GM21529 (cell line): ENCODE results near the gene OCIAD1.
"Not testable (repeated sequence)": the region's sequence is repeated elsewhere in the genome, so short reads cannot be mapped to it uniquely, and the experiment has no call there.

Experiments
- ATAC-seq: cut with Tn5 transposase; IDR thresholded peaks from one replicate; pipeline ENCODE4 v1.9.1; 2021; ENCODE audit not compliant: unreplicated experiment

The OCIAD1 gene

DNA sequence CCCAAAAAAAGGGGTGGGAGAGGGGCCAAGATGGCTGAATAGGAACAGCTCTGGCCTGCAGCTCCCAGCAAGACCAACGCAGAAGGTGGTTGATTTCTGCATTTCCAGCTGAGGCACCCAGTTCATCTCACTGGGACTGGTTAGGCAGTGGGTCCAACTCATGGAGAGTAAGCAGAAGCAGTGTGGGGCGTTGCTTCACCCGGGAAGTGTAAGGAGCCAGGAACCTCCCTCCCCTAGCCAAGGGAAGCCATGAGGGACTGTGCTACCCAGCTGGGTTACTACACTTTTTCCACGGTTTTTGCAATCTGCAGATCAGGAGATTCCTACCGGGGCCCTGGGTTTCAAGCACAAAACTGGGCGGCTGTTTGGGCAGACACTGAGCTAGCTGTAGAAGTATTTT, 13.9 kb upstream of the OCIAD1 start:
- ATAC-seq, result no peak

DNA sequence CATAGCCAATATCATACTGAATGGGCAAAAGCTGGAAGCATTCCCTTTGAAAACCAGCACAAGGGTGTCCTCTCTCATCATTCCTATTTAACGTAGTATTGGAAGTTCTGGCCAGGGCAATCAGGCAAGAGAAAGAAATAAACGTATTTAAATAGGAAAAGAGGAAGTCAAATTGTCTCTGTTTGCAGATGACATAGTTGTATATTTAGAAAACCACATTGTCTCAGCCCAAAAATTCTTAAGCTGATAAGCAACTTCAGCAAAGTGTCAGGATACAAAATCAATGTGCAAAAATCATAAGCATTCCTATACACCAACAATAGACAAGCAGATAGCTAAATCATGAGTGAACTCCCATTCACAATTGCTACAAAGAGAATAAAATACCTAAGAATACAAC, 9.5 kb upstream of the OCIAD1 start:
- ATAC-seq, result not testable (repeated sequence)

DNA sequence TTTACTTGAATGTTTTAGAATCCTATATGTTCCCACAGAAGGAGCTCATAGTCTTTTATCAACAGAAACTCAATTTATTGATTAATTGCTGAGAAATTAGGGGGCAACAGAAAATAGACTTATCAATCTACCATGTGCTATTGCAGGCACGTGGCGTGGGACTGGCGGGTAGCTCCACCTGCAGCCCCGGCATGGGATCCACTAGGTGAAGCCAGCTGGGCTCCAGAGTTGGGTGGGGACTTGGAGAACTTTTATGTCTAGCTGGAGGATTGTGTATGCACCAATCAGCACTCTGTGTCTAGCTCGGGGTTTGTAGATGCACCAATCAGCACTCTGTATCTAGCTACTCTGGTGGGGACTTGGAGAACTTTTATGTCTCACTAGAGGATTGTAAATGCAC, 3.3 kb upstream of the OCIAD1 start:
- no peak for ATAC-seq

DNA sequence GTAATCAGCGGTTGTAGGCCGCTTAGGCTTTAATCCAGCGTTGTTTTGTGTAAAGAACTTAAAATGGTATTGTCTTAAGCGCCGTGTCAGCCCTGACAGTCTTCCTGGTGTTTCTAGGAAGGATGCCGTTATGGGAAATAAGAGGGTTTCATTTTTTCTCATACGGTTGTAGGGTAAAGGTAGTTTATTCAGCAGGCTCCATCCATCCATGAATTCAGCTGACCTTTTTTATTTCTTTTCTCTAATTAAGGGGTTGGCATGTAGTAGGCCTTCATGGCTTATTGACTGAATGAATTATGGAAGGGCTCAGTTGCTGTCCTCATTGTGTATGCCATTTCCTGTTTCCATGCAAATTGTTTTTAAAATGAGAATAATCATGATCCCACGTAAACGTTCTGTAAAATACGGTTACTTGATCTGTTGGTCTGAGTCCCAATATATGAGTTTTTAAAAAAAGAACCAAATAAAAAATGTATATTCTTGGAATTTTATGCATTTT, 693 bp downstream of the OCIAD1 start:
- ATAC-seq, result no peak

DNA sequence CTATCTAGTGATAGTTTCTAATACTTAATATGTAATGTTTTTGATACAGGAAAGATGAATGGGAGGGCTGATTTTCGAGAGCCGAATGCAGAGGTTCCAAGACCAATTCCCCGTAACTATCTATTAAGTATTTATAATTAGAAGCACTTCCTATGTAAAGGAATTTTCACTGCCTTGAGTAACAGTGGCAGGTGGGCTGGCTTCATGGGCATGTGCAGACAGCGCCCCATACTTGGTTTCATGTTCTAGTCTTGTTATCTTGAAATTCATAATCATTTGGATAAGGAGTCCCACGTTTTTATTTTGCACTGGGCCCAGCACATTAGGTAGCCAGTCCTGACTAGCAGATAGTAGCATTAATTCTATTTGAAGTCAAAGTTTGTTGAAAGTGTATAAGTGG, 1.7 kb downstream of the OCIAD1 start:
- ATAC-seq, result no peak

DNA sequence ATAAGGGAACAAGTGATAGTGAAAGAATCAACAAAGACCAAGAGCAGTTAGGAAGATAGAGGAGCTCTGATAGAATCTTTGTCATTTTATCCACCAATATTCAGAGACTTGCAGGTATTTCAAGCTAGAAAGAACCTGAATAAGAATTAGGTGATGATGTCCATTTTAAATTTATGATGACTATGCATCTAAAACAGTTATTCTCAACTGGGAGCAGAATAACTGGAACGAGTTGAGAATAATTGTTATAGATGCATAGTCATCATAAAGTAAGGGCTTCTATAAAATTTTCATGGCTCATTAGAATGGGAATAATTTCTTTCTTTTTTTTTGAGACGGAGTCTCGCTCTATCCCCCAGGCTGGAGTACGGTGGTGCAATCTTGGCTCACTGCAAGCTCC, 5.8 kb downstream of the OCIAD1 start:
- no peak for ATAC-seq

DNA sequence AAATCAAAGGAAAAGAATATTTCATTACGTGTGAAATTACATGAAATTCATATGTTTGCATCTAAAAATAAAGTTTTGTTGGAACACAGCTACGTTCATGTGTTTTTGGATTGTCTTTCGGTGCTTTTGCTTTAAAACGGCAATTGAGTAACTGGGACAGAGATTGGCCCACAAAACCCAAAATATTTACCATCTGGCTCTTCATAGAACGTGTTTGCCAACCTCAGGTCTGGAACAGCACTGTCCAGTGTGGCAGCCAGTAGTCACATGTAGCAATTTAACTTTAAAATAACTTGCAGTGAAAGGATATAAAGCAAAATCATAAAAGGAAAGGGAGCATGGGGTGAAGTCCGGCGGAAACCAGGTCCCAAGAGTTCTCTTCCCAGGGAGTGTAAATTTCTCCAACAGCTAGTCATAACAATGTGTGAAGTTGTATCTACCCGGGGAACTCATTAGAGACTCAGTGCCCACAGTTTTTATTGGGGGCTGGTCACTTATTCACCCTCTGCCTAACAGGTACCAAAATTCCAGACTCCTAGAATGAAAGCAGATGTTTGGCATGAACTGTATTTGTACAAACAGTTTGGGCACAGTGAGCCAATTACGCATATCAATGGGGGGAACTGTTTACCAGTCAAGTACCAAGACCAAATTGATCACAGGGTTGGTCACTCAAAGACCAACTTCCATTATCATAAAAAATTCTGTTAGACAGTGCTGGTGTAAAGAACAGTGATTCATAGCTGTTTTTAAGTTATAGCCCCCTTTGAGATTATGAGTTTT, 10.3 kb downstream of the OCIAD1 start:
- ATAC-seq, result no peak

DNA sequence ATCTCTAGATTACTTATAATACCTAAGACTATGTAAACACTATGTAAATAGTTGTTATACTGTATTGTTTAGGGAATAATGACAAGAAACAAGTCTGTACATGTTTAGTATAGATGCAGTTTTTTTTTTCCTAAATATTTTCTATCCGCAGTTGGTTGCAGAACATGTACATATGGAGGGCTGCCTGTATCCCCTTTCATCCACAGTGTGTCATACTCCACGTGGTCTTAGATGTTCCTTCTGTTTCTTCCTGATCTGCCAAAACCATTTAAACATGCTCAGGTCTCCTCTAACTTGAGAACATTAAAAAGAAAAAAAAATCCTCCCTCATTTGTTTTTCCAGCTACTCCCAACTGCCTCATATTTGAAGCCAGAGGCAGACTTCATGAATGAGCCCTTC, 14.0 kb downstream of the OCIAD1 start:
- no peak for ATAC-seq

DNA sequence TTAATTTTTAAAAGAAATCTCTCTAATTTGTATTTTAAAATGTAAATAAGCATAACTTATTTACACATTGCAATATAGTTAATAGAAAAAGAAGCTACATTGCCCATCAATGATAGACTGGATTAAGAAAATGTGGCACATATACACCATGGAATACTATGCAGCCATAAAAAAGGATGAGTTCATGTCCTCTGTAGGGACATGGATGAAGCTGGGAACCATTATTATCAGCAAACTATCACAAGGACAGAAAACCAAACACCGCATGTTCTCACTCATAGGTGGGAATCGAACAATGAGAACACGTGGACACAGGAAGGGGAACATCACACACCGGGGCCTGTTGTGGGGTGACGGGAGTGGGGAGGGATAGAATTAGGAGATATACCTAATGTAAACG, 17.9 kb downstream of the OCIAD1 start:
- not testable (repeated sequence) for ATAC-seq

DNA sequence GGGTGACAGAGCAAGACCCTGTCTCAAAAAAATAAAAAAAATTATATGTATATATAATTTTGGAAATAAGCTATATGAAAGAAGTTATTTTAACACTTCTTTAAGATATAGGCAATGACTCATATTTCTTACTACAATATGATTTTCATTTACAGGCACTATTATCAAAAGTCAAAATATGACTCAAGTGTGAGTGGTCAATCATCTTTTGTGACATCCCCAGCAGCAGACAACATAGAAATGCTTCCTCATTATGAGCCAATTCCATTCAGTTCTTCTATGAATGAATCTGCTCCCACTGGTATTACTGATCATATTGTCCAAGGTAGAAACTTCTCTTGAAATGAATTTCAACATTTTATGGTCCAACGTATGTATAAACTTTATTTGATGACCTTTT, 20.8 kb downstream of the OCIAD1 start:
- ATAC-seq, result no peak

DNA sequence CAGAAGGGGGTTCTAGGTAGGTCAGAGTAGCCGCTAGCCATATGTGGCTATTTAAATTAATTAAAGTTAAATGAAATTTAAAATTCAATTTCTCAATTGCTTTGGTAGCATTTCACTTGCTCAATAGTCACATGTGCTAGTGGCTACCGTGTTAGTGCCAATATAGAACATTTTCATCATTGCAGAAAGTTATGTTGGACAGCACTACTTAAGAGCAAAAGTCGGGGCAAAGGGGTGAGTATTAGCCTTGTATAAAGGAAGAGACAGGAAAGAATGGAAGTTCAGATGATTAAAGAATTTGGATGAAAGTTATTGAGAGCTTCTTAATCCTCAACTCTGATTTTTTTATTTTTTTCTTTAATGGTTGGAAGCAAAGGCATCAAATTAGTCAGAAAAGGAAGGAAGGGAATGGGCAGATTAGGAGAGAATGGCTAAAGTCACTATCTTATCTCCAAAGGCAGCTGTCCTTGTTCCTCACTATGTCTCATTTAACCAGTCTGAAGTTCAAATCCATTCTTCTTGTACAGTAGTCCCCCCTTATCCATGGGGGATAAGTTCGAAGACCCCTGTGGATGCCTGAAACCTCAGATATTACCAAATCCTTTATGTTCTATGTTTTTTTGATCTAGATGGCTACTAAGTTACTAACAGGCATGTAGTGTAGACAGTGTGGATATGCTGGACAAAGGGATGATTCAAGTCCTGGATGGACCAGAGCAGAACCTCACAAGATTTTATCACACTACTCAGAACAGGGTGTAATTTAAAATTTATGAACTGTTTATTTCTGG, 22.9 kb downstream of the OCIAD1 start:
- ATAC-seq, result no peak

DNA sequence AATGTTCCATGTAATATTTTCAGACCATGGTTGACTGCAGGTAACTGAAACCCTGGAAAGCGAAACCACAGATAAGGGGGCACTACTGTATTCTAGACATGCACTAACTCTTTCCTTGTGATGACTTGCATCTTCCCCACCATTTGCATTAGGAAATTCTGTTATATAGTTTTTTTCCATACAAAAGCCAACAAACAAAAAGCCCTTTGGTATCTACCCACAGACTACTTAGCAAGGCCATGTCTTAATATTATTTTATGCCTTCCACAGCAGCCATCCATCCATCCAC, 23.5 kb downstream of the OCIAD1 start:
- ATAC-seq, result no peak

DNA sequence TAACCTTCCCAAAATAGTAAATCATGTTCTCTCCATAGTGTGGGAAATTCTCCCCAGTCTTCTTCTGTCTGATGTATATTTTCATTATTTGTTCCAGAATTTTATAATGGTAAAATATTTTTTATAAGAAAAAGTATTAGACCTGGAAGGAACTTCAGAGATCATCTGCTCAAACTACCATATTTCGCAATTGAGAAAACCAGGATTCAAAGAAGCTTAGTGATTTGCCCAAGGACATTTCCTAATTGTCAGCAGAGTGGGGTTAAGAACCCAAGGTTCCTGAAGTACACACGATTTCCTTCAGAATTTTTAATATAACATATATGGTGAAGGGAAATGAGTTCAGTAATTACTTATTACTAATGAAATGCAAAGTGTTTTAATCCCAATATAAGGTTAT, 24.1 kb downstream of the OCIAD1 start:
- no peak for ATAC-seq

DNA sequence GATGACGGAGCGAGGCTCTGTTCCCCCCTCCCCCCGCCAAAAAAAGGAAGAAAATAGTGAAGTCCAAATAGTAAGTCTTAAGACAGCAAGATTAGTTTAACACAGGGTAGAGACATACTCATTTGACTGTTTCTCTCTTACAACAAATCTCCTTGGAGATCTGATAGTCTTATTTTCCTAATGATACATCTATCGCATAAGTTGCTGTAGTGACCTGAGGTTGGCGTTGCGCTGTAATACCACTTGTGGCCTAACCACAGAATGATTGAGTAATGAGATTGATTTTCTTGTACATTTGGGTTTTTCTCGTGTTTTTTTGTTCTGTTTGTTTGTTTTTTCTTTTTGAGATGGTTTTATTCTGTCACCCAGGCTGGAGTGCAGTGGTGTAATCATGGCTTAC, 27.2 kb downstream of the OCIAD1 start:
- no peak for ATAC-seq

DNA sequence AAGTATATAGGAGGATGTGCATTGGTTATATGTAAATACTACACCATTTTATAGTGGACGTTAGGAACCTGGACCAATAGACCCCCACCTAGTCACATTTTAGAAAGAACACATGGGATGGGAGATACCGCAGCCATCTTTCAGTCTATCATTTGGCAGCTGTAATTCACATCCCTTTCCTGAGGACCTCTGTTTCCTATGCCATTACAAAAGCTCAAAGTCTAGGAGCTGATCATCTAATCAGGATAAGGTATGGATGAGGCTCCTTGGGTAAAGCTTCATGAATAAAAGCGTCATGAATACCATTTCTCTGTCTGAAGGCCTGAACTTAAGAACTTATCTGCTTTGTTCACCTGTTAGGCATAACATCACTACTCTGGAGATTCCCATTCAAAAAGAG, 31.1 kb downstream of the OCIAD1 start:
- no peak for ATAC-seq

DNA sequence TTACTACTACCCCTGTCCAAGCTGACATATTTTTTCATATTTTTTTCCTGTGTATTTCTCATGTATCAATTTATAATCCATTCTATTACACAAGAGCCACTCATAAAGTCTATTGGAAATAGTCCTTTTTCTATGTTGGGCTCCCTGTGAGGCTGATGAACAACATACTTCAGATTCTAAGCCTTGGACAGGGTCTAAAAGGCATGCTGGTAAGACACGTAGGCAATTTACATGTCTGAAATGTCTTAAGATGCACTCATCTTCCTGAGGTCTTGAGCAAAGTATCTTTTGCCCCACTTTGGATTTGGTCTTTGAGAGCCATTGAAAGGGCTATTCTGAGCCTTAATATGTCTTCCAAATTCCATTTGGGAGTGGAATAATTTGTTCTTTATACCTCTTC, 31.8 kb downstream of the OCIAD1 start:
- ATAC-seq, result no peak

DNA sequence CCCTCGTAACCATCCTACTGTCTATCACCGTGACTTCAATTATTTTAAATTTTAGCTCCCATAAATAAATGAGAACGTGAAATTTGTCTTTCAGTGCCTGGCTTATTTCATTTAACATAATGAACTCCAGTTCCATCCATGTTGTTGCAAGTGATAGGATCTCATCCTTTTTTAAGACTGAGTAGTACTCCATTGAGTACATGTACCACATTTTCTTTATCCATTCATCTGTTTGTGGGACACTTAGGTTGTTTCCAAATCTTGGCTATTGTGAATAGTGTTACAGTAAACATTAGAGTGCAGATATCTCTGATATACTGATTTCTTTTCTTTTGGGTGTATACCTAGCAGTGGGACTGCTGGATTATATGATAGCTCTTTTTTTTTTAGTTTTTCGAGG, 32.8 kb downstream of the OCIAD1 start:
- ATAC-seq, result no peak

DNA sequence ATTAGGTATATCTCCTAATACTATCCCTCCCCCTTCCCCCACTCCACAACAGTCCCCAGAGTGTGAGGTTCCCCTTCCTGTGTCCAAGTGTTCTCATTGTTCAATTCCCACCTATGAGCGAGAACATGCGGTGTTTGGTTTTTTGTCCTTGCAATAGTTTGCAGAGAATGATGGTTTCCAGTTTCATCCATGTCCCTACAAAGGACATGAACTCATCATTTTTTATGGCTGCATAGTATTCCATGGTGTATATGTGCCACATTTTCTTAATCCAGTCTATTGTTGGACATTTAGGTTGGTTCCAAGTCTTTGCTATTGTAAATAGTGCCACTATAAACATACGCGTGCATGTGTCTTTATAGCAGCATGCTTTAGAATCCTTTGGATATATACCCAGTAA, 33.8 kb downstream of the OCIAD1 start:
- not testable (repeated sequence) for ATAC-seq

DNA sequence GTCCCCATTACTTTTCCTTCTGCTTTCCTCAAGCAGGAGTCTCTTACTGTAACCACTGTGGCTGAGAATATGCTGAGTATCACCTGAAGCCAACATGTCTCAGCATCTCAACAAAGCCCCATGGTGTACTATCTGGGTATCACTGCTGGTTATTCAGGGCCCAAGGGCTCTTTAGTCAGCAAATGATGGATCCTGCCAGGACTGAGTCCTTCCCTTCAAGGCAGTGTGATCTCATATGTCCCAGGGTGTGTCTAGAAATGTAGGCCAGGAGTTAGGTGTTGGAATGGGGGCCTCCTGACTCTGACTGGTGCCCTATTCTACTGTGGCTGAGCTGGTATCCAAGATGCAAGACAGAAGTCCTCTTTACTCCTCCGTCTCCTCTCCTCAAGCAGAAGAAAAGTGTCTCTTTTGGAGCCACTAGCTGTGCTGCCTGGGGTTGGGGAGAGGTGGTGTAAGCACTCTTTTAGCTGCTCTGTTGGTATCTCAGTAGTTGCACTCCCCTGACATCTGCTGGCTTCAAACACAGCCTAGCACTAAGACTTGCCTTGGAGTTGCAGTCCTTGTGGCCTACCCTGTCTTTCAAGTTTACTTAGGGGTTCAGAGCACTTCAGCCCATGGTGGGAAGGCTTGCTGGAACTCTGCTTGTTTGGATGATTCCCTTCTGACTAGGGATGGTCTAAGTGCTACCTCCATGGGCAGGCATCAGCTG, 47.1 kb downstream of the OCIAD1 start:
- ATAC-seq, result no peak

DNA sequence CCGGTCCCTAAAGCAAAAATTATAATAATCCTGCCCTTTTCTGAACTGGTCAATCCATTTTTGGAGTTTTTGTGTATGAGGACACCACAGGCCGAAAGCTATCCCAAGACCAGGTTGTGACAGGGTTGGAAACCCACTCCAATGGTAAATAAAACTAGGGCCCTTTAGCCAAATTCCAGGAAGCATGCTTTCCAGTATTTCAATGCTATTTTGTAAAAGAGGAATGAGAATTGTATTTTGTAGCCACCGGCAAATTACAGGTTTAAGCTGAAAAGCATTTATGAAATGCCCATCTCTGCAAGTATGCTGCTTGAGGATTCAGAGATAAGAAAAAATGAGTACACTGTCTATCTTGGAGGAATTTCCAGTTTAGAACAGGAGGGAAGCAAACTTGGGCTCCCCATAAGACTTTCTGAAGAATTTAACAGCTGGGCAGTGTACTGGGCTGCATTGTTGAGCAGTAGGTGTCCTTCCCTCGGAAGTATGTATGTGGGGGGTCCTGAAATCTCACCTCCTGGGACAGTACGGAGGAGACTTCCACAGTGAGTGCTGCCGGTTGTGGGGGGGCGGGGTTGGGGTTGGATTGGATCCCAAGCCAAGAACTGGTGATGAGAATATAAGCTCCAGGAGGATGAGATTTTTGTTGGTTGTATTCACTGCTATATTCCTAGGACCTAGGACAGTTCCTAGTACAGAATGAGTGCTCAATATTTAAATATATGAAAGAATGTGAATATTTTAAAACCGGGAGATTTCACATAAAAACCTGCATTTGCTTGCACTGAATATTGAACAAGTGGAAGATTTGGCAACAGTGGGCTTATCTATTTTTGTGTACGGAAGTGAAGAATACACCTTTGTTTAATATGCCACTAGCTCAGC, 48.9 kb downstream of the OCIAD1 start:
- no peak for ATAC-seq

DNA sequence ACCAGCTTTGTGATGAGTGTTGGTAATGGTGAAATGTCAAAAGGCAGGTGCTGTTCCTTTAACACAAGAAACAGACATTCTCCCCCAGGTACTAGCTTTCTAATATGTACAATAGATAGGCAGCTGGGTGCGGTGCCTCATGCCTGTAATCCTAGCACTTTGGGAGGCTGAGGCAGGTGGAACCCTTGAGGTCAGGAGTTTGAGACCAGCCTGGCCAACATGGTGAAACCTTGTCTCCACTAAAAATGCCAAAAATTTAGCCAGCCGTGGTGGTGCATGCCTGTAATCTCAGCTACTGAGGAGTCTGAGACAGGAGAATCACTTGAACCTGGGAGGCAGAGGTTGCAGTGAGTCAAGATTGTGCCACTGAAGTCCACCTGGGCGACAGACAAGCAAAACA, 50.8 kb downstream of the OCIAD1 start:
- not testable (repeated sequence) for ATAC-seq
